HG03097 (cell line): ENCODE data around the gene LTBP2.
"Not testable (repeated sequence)": the region's sequence is repeated elsewhere in the genome, so short reads cannot be mapped to it uniquely, and the experiment has no call there.

Experiments used
- ATAC-seq: cut with Tn5 transposase; IDR thresholded peaks from one replicate; pipeline ENCODE4 v1.9.1; 2021; ENCODE audit not compliant: unreplicated experiment, low FRiP score

Gene LTBP2

DNA sequence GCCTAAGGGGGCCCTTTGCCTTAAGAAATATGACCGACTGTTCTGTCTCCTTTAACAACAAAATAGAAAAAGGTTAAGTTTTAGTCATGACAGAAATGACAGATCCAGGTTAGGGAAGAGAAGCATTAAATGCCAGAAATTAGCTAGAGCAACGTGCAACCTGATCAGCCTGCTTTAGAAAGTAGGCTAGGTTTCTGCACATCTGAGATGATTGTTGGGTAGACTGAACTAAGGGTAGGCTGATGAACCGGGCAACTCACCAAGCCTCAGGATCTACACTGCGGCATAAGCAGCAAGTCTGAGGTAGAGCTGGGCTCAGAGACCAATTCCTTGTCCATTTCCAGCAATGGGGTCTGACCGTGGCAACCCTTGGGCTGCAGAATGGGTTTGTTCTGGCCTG, 148.3 kb downstream of the LTBP2 start:
- ATAC-seq = no peak

DNA sequence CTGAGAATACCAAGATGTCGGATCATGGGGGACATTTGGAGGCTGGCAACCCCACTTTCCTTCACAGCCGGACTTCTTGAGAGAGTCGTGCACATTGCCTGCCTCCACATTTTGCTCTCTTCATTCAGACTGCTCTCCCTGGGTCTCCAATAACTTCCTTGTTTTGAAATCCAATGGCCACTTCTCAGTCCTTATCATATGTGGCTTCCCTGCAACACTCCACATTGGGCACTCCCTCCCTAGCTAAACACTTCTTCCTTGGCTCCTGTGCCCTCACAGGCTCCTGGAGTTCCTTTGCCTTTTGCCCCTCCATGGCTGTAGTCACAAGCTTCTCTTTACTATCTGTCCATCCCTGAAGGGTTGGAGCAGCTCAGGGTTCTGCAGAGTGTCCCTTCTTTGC, 149.0 kb downstream of the LTBP2 start:
- no peak for ATAC-seq

- no peak for ATAC-seq
These were observed 152.1 kb downstream of the LTBP2 start for GRCh38 chr14:74459976-74460375.

DNA sequence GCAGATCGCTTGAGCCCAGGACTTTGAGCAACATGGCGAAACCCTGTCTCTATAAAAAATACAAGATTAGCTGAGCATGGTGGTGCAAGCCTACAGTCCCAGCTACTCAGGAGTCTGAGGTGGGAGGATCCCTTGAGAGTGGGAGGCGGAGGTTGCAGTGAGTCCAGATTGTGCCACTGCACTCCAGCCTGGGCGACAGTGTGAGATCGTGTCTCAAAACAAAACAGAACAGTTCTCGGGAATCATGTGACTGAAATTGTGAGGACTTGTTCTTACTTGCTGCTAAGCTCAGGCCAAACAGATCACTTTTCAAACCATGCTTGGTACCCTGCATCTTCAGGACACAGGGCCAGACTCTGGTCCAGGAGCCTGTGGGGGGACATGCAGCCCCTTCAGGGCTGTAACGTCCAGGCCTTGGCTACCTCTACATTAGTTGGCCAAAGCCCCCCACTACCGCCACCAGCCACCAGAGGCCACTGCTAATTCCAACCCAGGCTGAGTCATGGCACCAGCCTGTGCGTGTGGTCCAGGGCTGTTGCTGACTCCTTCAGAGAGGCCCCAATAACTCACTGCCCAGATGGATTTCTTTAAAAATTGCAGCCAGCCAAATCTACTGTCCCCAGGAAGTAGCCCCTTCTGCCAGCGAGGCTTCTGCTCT, 152.6 kb downstream of the LTBP2 start:
- ATAC-seq = no peak

DNA sequence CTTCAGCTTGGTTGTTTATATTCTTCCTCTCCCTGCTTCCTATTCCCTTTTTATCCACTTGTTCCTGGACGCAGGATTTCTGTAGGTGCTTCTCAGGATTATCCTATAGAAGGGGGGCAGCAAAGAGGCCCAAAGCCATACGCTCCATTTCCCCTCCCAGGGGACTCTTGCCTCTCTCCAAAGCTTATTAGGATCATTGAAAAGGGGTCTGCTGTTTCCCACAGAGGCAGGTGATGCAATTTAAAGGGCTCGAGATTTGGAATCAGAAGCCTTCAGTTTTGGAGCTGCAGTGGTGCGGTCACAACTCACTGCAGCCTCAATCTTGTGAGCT, 154.5 kb downstream of the LTBP2 start:
- no peak for ATAC-seq

GRCh38 chr14:74456684-74457564, 155.1 kb downstream of the LTBP2 start:
- no peak for ATAC-seq

GRCh38 chr14:74454397-74454796, 157.6 kb downstream of the LTBP2 start:
- ATAC-seq = not testable (repeated sequence)
